Right renal pelvis (tissue), 4 donors: ENCODE results near the gene NDUFV1. TPM values are rescaled to one million over a fixed set of nuclear protein-coding genes. Genes with fewer than 3 reads are reported as not detected.
"Not testable (repeated sequence)": the region's sequence is repeated elsewhere in the genome, so short reads cannot be mapped to it uniquely, and the experiment has no call there.

ENCODE experiments used
- DNase-seq, 4 donors: peaks; one replicate each; pipeline ENCODE4 v3.0.0-alpha.2; 2013; ENCODE audit warnings: low read depth in 4 of 4, low spot score in 3 of 4, missing footprints in 1 of 4
- polyA plus RNA-seq, 4 donors: library from polyadenylated mRNA; unstranded; fragments of 120-200 nt; gene quantifications; one replicate each; pipeline ENCODE4 v1.2.1, GENCODE V29; 2013; ENCODE audit not compliant: insufficient read length in 4 of 4

NDUFV1 gene
- polyA plus RNA-seq, 4 donors: 168 to 207 (median 184) TPM

DNA sequence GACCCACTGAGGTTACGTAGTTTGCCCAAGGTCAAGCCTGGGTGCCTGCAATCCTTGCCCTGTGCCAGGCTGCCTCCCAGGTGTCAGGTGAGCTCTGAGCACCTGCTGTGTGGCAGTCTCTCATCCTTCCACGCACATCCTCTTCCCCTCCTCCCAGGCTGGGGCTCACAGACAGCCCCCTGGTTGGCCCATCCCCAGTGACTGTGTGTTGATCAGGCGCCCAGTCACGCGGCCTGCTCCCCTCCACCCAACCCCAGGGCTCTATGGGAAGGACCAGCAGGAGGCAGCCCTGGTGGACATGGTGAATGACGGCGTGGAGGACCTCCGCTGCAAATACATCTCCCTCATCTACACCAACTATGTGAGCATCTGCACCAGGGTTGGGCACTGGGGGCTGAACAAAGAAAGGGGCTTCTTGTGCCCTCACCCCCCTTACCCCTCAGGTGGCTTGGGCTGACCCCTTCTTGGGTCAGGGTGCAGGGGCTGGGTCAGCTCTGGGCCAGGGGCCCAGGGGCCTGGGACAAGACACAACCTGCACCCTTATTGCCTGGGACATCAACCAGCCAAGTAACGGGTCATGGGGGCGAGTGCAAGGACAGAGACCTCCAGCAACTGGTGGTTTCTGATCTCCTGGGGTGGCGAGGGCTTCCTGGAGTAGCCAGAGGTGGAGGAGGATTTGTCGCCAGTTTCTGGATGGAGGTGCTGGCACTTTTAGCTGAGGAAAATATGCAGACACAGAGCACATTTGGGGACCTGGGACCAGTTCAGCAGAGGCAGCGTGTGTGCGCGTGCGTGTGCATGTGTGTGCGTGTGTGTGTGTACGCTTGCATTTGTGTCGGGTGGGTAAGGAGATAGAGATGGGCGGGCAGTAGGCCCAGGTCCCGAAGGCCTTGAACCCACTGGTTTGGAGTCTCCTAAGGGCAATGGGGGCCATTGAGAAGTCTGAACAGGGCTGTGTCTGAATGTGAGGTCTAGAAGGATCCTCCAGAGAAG is 21.6 kb upstream of the NDUFV1 start:
- no peak for DNase-seq

DNA sequence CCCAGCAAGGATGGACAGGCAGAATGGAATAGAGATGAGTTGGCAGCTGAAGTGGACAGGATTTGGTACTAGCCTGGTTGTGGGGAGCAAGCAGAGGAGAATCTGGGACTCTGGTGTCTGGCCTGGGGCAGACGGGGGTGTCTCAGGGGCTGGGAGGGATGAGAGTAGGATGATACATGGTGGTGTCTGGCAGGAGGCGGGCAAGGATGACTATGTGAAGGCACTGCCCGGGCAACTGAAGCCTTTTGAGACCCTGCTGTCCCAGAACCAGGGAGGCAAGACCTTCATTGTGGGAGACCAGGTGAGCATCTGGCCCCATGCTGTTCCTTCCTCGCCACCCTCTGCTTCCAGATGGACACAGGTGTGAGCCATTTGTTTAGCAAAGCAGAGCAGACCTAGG is 20.8 kb upstream of the NDUFV1 start:
- DNase-seq: no peak

DNA sequence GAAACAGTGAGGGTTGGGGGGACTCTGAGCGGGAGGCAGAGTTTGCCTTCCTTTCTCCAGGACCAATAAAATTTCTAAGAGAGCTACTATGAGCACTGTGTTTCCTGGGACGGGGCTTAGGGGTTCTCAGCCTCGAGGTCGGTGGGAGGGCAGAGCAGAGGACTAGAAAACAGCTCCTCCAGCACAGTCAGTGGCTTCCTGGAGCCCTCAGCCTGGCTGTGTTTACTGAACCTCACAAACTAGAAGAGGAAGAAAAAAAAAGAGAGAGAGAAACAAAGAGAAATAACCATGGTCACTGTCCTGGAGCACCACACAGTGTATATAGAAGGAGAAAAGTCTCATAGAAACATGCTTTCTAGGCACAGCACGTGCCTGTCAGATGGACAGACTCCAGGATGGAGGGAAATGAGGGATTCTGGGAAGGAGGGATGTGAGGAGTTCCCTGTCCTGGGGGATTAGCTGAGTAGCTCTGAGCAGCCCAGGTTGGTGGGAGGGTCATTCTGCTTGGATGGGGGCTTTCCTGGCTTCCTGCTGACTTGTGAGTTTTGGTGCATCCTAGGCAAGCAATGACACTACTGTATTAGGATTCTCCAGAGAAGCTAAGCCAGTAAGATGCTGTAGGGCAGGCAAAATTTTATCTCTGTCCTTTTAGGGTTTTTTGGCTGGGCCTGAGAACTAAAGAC is 20.0 kb upstream of the NDUFV1 start:
- DNase-seq: no peak

DNA sequence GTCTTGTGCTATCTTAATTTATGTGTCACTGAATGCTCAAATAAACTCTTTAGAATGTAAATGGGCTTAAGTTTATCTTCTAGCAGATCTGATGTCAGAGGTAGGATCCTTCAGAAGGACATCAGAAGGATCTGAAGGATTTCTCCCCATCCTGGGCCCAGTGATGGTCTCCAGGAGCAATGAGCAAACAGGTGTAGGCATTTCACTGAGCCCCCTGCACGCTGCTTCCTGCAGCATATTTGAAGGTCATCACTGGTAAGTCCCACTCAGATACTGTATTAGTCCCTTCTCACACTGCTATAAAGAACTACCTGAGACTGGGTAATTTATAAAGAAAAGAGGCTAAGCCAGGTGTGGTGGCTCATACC is 18.6 kb upstream of the NDUFV1 start:
- no peak for DNase-seq

DNA sequence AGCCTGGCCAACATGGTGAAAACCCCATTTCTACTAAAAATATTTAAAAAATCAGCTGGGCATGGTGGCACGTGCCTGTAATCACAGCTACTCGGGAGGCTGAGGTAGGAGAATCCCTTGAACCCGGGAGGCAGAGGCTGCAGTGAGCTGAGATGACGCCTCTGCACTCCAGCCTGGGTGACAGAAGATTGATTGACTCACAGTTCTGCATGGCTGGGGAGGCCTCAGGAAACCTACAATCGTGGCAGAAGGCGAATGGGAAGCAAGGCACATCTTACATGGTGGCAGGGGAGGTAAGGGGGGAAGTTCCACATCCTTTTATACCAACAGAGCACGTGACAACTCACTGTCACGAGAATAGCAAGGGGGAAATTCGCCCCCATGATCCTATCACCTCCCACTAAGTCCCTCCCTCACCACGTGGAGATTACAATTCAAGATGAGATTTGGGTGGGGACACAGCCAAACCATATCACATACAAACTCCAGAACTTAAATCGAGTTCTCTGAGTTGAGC is 17.8 kb upstream of the NDUFV1 start:
- not testable (repeated sequence) for DNase-seq

DNA sequence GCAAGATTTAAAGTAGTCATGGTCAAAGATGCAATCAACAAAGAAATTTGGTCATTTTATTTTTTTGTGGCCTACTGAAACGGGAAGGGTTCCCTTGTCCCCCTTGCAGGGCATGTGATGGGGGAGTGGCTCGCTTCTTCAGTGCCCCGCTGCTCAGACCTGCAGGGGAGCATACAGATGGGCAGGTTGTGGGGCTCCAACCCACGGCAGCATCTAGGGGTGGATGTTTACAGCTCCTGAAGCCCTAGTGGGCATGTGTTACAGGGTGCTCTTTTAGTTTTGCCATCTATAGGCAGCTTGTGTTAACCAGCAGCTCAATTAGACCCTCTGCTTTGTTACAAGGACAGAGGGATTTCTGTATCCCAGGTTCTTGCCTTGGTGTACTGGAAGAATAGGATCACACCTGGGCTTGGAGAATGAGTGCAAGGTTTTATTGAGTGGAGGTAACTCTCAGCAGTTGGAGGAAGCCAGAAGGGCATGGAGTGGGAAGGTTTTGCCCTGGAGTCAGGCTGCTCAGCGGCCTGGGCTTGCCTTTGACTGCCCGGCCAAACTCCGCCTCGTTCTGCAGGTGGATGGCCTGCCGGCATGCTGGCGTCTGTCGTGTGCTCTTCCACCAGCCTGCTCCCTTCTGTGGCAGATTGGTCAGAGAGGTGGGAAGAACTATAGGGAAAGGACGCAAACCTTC is 13.7 kb upstream of the NDUFV1 start:
- no peak for DNase-seq

DNA sequence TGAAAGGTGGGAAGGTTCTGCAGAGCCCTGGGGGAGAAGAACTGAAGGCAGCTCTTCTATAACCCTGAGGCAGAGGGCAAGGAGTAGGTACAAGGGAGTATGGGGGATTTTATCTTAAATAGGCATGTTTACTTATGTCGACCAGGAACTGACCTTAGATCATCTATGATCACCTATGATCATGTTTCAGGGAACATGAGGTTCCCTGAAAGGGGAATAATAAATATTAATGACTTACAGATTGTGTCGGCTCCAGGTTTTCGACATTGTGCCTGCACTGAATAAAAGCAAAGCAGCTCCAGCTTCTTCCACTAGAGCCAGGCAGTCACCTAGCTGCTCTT is 13.2 kb upstream of the NDUFV1 start:
- no peak for DNase-seq

DNA sequence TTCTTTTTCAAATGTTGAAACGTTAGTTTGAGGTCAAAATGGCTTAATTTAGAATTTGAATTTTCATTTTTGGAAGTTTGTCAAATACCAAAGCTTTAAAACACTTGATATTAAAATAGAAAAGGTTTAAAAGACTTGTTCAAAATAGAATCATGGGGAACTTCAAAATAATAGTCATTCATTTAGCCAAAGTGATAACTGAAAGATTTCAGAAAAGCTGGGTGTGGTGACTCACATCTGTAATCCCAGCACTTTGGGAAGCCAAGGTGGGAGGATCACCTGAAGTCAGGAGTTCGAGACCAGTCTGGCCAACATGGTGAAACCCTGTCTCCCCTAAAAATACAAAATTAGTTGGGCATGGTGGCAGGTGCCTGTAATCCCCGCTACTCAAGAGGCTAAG is 12.3 kb upstream of the NDUFV1 start:
- DNase-seq: no peak

DNA sequence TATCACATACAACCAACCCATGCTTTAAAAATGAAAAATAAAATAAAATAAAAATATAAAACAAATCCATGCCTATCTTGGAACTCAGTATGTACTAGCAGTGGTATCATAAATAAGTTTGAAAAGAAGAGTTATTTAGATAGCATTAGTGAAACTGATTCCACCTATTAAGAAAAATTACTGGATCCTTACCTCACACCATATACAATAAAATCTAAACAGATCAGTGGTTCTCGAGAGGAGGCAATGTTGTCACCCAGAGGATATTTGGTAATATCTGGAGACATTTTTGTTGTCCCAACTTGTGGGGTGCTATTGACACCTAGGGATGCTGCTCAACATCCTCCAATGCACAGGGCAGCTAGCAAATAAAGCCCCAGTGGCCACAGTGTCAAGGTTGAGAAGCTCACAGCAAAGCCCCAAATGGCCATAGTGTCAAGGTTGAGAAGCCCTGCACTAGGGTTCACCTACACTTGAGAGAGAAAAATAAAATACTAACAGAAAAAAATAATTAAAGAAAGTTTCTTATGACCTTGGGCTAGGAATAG is 9.9 kb upstream of the NDUFV1 start:
- no peak for DNase-seq

DNA sequence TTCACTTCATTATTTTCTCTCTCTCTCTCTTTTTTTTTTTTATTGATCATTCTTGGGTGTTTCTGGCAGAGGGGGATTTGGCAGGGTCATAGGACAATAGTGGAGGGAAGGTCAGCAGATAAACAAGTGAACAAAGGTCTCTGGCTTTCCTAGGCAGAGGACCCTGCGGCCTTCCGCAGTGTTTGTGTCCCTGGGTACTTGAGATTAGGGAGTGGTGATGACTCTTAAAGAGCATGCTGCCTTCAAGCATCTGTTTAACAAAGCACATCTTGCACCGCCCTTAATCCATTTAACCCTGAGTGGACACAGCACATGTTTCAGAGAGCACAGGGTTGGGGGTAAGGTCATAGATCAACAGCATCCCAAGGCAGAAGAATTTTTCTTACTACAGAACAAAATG is 9.3 kb upstream of the NDUFV1 start:
- DNase-seq: not testable (repeated sequence)

DNA sequence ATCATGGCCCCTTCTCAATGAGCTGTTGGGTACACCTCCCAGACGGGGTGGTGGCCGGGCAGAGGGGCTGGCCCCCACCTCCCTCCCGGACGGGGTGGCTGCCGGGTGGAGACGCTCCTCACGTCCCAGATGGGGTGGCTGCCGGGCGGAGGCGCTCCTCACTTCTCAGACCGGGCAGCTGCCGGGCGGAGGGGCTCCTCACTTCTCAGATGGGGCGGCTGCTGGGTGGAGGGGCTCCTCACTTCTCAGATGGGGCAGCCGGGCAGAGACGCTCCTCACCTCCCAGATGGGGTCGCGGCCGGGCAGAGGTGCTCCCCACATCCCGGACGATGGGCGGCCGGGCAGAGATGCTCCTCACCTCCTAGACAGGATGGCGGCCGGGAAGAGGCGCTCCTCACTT is 8.8 kb upstream of the NDUFV1 start:
- DNase-seq: not testable (repeated sequence)

DNA sequence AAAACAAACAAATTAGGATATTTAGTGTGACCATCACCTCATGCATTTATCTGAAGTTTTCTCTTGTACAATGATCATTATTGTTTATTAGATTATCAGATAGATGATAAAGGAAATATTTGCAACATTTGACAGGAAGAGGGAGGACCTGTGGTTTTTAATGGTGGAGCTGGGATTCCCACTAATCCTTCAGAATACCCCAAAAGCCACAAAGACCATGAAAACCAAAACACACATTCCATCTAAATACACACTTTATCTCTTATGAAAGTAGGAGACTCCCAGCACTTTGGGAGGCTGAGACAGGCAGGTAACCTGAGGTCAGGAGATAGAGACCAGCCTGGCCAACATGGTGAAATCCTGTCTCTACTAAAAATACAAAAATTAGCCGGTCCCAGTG is 7.6 kb upstream of the NDUFV1 start:
- no peak for DNase-seq

DNA sequence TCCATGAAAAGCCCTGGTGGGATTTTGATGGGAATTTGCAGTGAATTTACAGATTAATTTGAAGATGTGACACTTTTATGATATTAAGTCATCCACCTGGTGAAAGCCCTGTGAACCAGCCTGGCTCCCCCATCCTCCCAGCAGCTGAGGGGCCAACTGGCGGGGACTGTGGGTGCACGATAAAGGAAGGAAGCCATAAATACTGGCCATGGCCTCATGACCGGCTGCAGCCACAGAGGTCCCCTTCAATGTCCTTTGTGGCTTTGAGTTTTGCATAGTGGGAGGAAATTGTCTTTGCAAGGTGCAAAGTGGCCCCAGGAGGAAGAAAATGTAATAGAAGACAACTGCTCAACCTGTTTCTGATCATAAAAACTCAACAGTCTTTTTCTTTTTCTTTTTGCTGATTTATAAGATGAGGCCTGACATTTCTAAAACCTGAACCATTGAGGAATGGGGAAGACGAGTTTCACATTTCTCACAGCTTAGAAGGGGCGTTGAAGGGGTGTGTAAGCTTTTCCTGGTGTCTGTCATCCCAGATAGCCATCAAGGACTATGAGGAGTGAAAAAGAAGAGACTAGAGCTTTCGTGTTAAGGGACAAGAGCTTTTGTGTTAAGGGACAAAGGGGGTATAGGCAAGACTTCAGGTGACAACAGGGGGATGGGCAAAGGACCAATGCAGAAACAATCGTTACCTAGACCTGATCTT is 6.3 kb upstream of the NDUFV1 start:
- DNase-seq: no peak

DNA sequence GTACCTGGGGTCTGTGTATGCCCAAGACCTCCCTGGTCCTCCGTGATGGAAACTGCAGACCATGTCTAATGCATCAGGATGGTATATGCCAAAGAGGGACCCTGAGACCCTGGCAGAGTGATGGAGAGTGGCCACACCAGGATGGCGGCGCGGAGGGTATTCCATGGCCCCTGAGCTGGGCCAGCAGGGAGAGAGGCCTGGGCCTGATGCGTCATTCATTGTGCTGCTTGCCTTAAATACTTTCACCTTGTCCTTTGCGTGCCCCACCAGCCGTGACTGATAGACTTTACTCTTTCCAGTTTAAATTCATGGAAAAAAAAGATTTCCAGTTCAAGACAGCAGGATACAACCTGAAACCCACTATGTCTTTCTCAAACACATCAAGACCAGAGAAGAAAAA is 5.6 kb upstream of the NDUFV1 start:
- DNase-seq: no peak

DNA sequence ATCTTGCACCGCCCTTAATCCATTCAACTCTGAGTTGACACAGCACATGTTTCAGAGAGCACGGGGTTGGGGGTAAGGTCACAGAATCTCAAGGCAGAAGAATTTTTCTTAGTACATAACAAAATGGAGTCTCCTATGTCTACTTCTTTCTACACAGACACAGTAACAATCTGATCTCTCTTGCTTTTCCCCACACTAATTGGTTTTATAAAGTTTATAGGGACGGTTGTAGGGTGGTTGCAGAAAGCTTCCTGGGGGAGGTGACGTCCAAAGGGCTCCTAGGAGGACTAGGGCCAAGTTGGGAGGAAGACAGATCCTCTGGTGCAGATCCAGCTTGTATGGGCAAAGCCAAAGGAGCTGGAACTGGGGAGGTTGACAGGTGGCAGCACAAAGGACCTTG is 2.6 kb upstream of the NDUFV1 start:
- DNase-seq: not testable (repeated sequence)

DNA sequence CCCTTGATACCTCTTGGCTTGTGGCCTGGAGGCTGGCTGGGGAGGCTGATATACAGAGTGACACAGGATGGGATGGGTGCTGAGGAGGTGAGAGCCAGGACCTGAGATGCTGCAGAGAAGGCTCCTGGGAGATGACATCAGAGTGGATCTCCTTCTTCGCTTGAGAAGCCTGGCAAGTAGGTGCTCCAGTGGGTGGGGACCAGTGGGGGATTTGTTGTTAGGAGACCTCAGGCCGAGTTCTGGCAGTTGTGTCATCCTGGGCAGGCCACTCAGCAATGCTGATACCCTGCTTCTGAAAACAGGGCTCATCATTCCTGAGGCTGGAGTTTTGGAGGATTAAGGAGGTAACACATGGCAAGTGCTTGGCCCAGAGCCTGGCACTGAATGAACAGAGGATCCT is 1.9 kb upstream of the NDUFV1 start:
- DNase-seq: no peak

DNA sequence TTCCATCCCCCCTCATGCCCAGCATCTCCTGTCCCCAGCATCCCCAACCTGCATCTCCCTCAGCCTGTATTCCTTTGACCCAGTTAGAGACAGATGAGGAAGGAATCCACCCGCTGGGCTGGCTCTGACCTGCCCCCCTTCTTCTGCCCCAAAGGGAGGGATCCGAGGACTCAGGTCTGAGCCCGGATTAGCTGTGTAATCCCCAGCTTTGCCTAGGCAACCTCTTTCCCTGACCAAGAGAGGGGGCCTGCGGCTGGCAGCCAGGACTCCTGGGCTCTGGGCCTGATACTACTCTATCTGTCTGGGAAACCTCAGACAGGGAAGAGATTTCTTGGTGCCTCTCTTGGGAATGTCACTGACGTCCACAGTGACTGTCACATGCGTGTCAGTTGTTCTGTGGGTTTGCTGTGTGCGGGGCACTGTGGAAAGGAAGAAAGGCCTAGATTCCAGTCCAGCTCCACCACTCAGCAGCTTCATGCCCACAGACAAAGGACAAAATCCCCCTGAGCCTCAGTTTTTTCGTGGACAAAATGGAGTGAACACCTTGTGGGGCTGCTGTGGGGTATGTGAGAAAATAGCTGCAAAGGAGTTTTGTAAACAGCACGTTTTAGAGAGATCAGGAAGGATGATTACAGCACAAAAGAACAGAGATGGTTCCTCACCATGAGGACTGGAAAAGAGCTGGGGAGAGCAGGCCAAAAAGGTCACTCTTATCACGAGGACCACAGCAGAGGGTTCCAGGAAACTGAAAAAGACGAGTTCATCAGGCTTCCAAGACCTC is 1.3 kb upstream of the NDUFV1 start:
- DNase-seq: no peak

DNA sequence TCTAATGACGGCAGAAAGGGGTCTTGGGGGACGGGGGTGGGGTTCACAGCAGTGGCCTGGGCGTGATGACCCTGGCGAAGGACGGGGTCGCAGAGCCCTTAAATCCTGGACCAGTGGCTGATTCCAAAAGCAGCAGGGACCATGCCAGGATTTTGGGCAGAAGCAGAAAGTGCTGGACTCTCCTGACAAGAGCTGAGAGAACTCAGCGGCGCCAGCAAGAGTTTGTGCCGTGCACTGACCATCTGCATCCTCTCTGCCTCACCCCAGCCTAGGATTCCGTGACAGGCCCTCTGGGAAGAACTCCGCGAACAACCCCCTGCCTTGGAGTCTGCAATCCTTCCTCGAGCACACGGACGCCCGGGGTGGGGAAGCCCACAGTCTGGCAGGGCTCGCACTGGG is 644 bp upstream of the NDUFV1 start:
- DNase-seq: no peak

DNA sequence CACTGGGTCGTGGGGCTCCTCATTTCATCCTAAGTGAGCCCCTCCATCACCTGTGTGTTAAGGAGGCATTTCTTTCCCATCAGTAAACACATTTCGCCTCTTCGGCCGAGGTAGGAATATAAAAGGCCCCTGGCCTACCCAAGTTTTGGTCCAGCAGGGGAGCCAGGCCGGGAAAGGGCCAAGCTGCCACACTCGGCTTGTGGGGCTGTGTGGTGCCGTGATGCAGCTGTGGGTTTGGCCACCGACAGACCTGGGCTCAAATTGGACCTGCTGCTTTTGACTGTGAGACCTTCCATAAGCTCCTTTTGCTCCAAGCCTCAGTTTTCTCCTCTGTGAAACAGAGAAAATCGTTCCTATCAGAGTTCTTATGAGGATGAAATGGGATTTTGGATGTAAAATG is 771 bp downstream of the NDUFV1 start:
- no peak for DNase-seq

DNA sequence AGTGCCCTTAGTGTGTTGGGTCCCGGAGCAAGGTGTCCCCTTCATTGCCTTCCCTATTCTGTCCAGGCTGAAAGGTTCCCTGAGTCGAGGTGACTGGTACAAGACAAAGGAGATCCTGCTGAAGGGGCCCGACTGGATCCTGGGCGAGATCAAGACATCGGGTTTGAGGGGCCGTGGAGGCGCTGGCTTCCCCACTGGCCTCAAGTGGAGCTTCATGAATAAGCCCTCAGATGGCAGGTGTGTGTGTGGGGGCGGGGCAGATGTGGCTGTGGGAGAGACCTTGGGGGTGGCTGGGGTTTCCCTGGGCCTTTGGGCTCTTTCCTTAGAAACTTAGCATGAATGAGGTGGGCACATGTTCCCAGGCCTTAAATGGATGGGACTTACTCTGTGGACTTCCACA is 1.8 kb downstream of the NDUFV1 start:
- no peak for DNase-seq
